ENCODE results near the gene KLHL24. TPM values are rescaled to one million over a fixed set of nuclear protein-coding genes. Genes with fewer than 3 reads are reported as not detected.
"Not testable (repeated sequence)": the region's sequence is repeated elsewhere in the genome, so short reads cannot be mapped to it uniquely, and the experiment has no call there.

KLHL24 gene
- total RNA-seq, 1 donor from 2014 or later = 97.2 TPM

DNA sequence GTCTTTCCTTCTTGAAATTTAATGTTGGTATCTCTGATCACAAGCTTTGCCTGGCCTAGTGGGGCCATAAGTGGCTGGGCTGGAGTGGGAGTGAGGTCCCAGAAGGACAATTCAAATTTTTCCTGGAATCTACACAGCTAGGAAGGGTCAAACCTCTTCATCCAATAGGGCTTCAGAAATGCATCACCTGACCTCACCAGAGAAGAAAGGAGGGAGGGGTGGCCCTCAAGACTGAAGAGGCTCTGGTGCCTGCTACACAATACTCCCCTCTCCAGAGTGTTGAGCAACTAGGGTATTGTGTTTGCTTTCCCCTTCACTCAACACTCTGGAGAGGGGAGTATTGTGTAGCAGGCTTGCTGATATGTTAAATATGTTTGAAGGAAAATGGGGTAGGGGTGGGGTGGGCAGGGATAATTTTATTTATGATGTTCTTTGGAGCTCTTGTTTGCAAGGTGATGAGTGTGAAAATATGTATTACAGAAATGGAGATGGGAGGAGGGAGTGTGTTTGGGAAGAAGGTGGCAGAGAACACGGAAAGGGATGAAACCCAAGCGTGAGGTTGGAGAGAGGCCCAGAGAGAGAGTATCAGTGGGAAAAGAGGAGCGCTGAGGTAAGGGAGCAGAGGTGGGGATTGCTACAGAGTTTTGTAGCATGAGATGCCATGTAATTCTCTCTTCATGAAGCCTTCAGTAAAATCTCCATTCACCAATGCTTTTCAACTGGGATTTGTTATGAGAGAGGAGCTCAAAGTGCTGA, 5.7 kb upstream of the KLHL24 start:
- Histone ChIP-seq H3K79me2 (ENCODE audit: low read depth) (no peaks in the 10 kb centered on the region), H3K4me3 (no peak overlapping the region), H3K36me3 (no peaks in the 10 kb centered on the region), H3K9me3 (ENCODE audit: low read depth) (no peaks in the 10 kb centered on the region), H3K27me3 (no peaks in the 10 kb centered on the region), H2AFZ (replicated peaks) (peak overlapping the region; percentile 82), H3K4me1 (no peaks in the 10 kb centered on the region), H3K9ac (no peak overlapping the region), H3K4me2 (no peak overlapping the region), H4K20me1 (ENCODE audit: low read depth) (no peaks in the 10 kb centered on the region), H3K27ac (no peak overlapping the region), H3F3A (ENCODE audit: low read depth) (no peaks in the 10 kb centered on the region)
- Mint-ChIP-seq H3K4me1 (no peaks in the 10 kb centered on the region), H3K27ac (no peak overlapping the region), H3K9me3 (no peaks in the 10 kb centered on the region), H3K27me3 (ENCODE audit: insufficient read depth, low read depth) (peaks cover 2% of the 10 kb centered on the region), H3K4me3 (no peak overlapping the region), H3K36me3 (no peaks in the 10 kb centered on the region)
- TF ChIP-seq, protein P1, sequence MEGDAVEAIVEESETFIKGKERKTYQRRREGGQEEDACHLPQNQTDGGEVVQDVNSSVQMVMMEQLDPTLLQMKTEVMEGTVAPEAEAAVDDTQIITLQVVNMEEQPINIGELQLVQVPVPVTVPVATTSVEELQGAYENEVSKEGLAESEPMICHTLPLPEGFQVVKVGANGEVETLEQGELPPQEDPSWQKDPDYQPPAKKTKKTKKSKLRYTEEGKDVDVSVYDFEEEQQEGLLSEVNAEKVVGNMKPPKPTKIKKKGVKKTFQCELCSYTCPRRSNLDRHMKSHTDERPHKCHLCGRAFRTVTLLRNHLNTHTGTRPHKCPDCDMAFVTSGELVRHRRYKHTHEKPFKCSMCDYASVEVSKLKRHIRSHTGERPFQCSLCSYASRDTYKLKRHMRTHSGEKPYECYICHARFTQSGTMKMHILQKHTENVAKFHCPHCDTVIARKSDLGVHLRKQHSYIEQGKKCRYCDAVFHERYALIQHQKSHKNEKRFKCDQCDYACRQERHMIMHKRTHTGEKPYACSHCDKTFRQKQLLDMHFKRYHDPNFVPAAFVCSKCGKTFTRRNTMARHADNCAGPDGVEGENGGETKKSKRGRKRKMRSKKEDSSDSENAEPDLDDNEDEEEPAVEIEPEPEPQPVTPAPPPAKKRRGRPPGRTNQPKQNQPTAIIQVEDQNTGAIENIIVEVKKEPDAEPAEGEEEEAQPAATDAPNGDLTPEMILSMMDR (IDR thresholded peaks at IDR 0.05) = no peak
- TF ChIP-seq EZH2phosphoT487 (IDR thresholded peaks at IDR 0.05) (no peak), EZH2 (IDR thresholded peaks at IDR 0.05) (no peak)
- no peak for DNase-seq (ENCODE audit: low spot score)

- Histone ChIP-seq H3K27ac (no peak overlapping the region), H4K20me1 (ENCODE audit: low read depth) (no peaks in the 10 kb centered on the region), H3K9ac (no peak overlapping the region), H3K4me1 (no peaks in the 10 kb centered on the region), H3K27me3 (no peaks in the 10 kb centered on the region), H3F3A (ENCODE audit: low read depth) (peaks cover 9% of the 10 kb centered on the region), H3K4me3 (no peak overlapping the region), H3K9me3 (ENCODE audit: low read depth) (no peaks in the 10 kb centered on the region), H3K36me3 (no peaks in the 10 kb centered on the region), H3K79me2 (ENCODE audit: low read depth) (no peaks in the 10 kb centered on the region), H2AFZ (replicated peaks) (no peak overlapping the region), H3K4me2 (no peak overlapping the region)
- Mint-ChIP-seq H3K4me3 (no peak overlapping the region), H3K9me3 (no peaks in the 10 kb centered on the region), H3K27ac (no peak overlapping the region), H3K27me3 (ENCODE audit: insufficient read depth, low read depth) (peaks cover 2% of the 10 kb centered on the region), H3K36me3 (no peaks in the 10 kb centered on the region), H3K4me1 (peaks cover 4% of the 10 kb centered on the region)
- TF ChIP-seq EZH2 (IDR thresholded peaks at IDR 0.05) = no peak
- TF ChIP-seq, protein P1 (IDR thresholded peaks at IDR 0.05) = no peak
- TF ChIP-seq EZH2phosphoT487 (IDR thresholded peaks at IDR 0.05) = no peak
- no peak for DNase-seq (ENCODE audit: low spot score)
These were observed 3.7 kb upstream of the KLHL24 start for GRCh38 chr3:183631715-183632114.

- H3K27me3 Mint-ChIP-seq (ENCODE audit: insufficient read depth, low read depth); H3K4me3 ChIP-seq; H3K36me3 ChIP-seq; H3K9ac ChIP-seq; H3K4me1 ChIP-seq; H2AFZ ChIP-seq (replicated peaks); DNase-seq (ENCODE audit: low spot score); H4K20me1 ChIP-seq (ENCODE audit: low read depth); H3K36me3 Mint-ChIP-seq; H3K9me3 Mint-ChIP-seq; H3K4me2 ChIP-seq; H3K9me3 ChIP-seq (ENCODE audit: low read depth); H3K27ac ChIP-seq; H3K27me3 ChIP-seq; H3K27ac Mint-ChIP-seq: not testable (repeated sequence)
- peaks cover 10% of the 10 kb centered on the region for H3K79me2 ChIP-seq (ENCODE audit: low read depth)
- H3K4me3 Mint-ChIP-seq = peak overlapping the region; percentile 67
- H3K4me1 Mint-ChIP-seq = peaks cover 13% of the 10 kb centered on the region
- peaks cover 17% of the 10 kb centered on the region for H3F3A ChIP-seq (ENCODE audit: low read depth)
These were observed 2.7 kb upstream of the KLHL24 start for GRCh38 chr3:183632725-183633124.

GRCh38 chr3:183634707-183635106, 716 bp upstream of the KLHL24 start:
- peaks cover 7% of the 10 kb centered on the region for H3K4me1 ChIP-seq
- TF ChIP-seq, protein P1 (IDR thresholded peaks at IDR 0.05) = no peak
- TF ChIP-seq EZH2 (IDR thresholded peaks at IDR 0.05) (no peak), EZH2phosphoT487 (IDR thresholded peaks at IDR 0.05) (no peak)
- peaks cover 19% of the 10 kb centered on the region for H4K20me1 ChIP-seq (ENCODE audit: low read depth)
- H3K79me2 ChIP-seq (ENCODE audit: low read depth) = peaks cover 30% of the 10 kb centered on the region
- Mint-ChIP-seq H3K4me3 (peak overlapping the region; percentile 89), H3K4me1 (peaks cover 13% of the 10 kb centered on the region), H3K27ac (peak overlapping the region; percentile 82), H3K36me3 (no peaks in the 10 kb centered on the region), H3K9me3 (no peaks in the 10 kb centered on the region), H3K27me3 (ENCODE audit: insufficient read depth, low read depth) (peaks cover 2% of the 10 kb centered on the region)
- H3K9me3 ChIP-seq (ENCODE audit: low read depth) = no peaks in the 10 kb centered on the region
- peak overlapping the region; percentile 82 for H3K4me3 ChIP-seq
- no peak overlapping the region for H3K27ac ChIP-seq
- peak overlapping the region; percentile 71 for H2AFZ ChIP-seq (replicated peaks)
- DNase-seq (ENCODE audit: low spot score) = no peak
- H3F3A ChIP-seq (ENCODE audit: low read depth) = peaks cover 17% of the 10 kb centered on the region
- no peak overlapping the region for H3K9ac ChIP-seq
- H3K27me3 ChIP-seq = no peaks in the 10 kb centered on the region
- peaks cover 3% of the 10 kb centered on the region for H3K36me3 ChIP-seq
- H3K4me2 ChIP-seq = peak overlapping the region; percentile 100
